ENCODE data around the gene ZMYM5.
"Not testable (repeated sequence)": the region's sequence is repeated elsewhere in the genome, so short reads cannot be mapped to it uniquely, and the experiment has no call there.

ZMYM5 gene

DNA sequence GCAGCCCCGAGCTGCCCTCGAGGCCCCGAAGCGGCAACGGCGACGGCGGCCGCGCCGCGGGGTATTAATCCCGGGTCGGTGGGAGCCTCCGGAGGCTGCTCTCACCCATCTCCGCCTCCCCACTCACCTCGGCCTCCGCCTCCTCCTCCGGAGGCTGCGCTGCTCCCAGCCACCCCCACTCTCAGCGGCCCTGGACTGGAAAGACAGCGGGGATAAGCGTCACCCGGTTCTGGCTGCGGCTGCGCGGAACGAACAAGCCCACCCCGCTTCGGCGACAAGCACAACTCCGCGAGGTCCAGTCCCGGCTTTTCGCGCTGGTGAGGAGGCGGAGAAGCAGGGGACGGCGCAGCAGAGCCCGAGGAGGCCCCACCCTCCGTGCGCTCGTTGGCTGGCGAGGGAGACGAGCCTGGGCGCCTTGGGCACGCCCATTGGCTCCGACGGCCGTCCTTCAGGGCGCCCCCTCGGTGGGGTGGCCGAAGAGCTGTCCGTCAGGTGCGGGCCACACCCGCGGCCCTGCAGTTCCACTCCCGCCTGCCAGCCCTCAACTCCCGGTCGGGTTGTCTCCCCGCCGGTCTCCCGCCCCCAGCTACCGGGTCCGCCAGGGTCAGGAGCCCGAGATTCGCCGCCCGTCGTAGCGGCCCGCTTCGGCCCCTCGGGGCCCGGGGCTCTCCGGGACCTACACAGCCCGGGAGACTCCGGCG, at the start of gene ZMYM5:
ZMYM5 (minus strand) TSS at position 327 of the 701 bp plus-strand sequence. CDS start 11,469 bp downstream, outside the sequence.
- DNase-seq: peak; percentile 98

DNA sequence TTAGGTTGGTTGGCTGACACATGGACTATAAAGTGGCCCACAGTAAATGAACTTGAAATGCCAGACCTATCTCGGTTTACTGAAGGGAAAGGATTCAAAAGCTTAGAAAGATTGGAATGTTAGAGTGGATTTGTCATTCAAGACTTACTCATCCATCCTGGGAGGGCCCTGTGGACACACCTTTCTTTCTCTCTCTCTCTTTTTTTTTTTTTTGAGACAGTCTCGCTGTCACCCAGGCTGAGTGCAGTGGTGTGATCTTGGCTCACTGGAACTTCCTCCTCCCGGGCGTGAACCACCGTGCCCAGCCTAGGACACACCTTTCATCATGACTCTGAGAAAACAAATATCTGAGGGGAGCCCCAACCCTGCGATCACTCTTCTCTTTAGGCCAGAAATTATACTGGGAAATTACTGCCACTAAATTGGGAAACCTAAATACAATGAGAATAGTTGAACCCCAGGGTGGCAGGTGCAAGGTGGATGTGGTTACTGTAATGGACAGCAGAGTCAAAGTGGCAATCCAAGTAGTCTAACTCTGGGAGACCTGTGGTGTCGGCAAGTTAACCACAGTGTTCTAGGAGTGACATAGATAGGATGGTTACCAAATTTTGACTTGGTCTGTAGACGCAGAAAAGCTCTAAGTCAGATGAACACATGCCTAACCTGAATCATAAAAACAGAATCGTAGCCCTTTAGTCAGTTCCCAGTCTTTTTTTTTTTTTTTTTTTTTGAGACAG, 47.1 kb upstream of the ZMYM5 start:
- no peak for DNase-seq

- no peak for DNase-seq
These were observed 45.0 kb upstream of the ZMYM5 start for GRCh38 chr13:19908350-19908986.

DNA sequence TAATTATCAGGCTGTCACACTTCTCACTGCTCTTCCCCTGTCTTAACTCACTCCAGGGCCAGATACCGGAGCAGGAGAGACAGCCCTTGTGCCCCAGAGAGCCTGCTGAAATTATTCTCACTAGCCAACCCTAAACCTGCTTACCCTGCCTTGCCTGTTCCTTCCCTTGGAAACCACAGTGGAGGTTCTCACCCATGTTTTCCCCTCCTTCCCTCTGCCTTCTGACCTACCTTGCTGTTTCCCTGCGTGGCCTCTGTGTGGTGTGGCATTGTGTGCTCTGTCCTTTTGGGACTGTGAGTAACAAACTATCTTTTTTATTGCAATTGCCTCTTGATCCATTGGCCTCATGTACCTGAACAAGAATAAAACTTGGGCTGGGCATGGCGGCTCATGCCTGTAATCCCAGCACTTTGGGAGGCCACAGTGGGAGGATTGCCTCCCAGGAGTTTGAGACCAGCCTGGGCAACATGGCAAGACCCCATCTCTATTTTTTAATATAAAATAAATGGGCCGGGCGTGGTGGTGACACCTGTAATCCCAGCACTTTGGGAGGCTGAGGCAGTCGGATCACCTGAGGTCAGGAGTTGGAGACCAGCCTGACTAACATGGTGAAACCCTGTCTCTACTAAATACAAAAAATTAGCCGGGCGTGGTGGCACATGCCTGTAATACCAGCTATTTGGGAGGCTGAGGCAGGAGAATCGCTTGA, 42.2 kb upstream of the ZMYM5 start:
- DNase-seq: not testable (repeated sequence)

- DNase-seq: no peak
These were observed 26.6 kb upstream of the ZMYM5 start for GRCh38 chr13:19890030-19890429.

- DNase-seq: no peak
These were observed 25.4 kb upstream of the ZMYM5 start for GRCh38 chr13:19888799-19889198.

GRCh38 chr13:19882231-19882630, 18.8 kb upstream of the ZMYM5 start:
- DNase-seq: no peak

GRCh38 chr13:19881641-19882040, 18.2 kb upstream of the ZMYM5 start:
- no peak for DNase-seq

GRCh38 chr13:19864746-19865309, 1.4 kb upstream of the ZMYM5 start:
- peak; percentile 88 for DNase-seq

GRCh38 chr13:19864024-19864745, 736 bp upstream of the ZMYM5 start:
- peak; percentile 74 for DNase-seq

DNA sequence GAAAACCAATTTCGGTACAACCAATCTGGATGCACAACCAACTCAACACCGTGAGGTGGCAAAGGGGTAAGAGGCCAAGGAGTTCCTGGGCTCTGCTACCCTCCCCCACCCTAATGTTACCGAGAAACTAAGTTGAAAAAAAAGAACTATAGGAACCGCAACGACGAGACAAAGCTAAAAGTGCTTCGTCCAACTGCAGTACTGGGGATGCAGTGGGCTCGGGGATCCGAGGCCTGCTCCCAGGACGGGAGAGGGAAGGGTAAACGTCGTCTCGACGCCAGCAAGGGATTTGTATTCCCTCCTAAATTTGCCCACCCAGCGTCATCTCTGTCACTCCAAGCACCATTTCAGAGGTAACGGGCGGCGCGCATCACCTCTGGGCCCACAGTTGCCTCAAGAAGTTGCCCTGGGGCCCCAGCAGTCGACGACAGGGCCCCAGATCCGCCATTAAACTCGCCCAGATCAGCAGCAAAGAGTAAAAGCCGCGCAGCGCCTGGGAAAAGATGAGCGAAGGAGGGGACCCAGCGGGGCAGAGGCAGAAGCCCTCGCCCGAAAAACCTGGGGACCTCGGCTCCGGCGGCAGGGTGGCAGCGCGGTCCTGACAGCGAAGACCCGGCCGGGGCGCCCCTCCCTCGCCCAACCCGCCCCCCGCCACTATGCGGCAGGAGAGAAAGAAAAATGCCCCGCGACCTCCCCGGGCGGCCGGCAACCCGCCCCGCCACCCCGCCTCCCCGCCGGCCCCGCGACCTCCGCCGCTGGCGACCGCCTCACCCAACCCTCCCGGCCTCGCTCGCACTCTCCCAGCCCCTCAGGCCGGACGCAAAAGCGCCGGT, 752 bp downstream of the ZMYM5 start:
- no peak for DNase-seq

GRCh38 chr13:19861762-19862161, 1.7 kb downstream of the ZMYM5 start:
- no peak for DNase-seq

DNA sequence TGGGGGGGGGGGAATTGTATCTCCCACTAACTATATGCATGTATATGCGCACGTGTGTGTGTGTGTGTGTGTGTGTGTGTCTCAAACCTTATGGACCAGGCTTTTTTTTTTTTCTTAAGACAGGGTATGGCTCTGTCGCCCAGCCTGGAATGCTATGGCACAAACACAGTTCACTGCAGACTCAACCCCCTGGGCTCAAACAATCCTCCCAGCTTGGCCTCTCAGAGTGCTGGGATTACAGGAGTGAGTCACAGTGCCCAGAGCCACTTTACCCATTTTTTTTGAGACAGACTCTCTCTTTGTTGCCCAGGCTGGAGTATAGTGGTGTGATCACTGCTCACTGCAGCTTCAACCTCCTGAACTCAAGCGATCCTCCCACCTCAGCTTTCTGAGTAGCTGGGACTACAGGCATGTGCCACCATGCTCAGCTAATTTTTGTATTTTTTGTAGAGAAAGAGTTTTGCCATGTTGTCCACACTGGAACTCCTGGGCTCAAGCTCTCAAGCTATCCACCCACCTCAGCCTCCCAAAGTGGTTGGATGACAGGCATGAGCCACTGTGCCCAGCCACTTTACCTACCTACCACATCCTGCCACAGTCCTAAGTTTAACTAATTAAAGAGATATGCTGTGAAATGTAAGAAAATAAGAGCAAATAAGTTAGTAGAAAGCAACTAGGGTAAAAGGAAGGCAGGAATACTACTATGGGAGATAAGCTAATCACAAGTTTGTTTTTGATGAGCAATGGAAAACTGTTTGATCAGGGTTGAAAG, 2.4 kb downstream of the ZMYM5 start:
- no peak for DNase-seq

DNA sequence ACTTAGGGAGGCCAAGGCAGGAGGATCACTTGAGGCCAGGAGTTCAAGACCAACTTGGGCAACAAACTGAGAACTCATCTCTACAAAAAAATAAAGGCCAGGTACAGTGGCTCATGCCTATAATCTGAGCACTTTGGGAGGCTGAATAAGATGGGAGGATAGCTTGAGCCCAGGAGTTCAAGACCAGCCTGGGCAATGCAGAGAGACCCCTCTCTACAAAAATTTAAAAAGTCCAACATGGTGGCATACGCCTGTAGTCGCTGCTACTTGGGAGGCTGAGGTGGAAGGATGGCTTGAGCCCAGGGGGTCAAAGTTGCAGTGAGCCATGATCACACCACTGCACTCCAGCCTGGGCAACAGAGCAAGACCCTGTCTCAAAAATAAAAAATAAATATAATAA, 5.8 kb downstream of the ZMYM5 start:
- DNase-seq: not testable (repeated sequence)

GRCh38 chr13:19852766-19853165, 10.7 kb downstream of the ZMYM5 start:
- no peak for DNase-seq

DNA sequence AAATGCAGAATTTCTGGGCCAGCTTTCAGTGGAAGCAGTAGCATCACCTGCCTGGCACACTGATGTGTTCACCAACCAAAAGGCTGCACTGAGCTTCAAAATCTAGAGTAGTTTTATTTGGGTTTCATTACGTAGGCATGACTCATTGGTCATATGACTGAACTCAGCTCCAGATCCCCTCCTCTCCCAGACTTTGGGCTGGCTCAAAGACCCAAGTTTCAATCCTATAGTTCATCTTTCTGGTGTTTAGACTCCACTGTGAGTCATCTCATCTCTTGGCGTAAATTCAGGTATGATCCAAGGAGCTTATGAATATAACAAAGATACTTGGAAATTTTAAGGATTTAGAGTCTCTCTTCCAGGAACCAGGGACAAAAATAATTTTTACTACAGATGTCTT, 17.7 kb downstream of the ZMYM5 start:
- no peak for DNase-seq

DNA sequence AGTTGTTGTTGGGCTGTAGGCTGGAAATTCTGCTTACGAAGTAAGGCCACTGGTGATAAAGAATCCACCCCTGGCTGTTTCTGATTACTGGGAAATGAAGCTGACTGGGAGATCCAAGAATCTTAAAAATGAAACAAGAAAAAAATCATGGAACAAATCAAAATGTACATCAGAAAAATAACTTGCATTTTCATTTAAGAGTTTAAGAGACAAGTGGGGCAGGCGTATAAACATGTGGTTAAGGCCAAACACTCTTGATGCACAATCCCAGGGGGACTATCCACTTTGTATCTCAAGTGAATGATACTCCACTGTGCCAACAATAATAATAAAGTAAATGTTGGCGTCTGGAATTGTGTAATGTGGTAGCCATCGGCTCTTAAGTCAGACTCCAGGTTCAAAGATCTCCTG, 24.6 kb downstream of the ZMYM5 start:
- DNase-seq: no peak

- no peak for DNase-seq
These were observed 27.0 kb downstream of the ZMYM5 start for GRCh38 chr13:19836472-19836871.

- DNase-seq: no peak
These were observed 28.7 kb downstream of the ZMYM5 start for GRCh38 chr13:19834704-19835103.

GRCh38 chr13:19822673-19823072, 40.8 kb downstream of the ZMYM5 start:
- DNase-seq: no peak

Data from COR-L47 (cell line).